OCI-LY3 (cell line): ENCODE measurements around the gene ZIC5.

ENCODE experiments used
- H2AFZ ChIP-seq: fragments of 200-600, 300-600 bp; shearing (Covaris generic); 2 replicates; pipeline ENCODE4 v1.6.0; 2014; ENCODE audit warnings: antibody characterized with exemption, low read depth, low read length
- H3K27ac ChIP-seq: fragments of 200-600, 300-600 bp; sonication (generic); 2 replicates; pipeline ENCODE4 v1.5.1; 2014; ENCODE audit warnings: mild to moderate bottlenecking, low read length, moderate library complexity, mixed read lengths
- H3K27me3 ChIP-seq: fragments of 200-600, 300-600 bp; sonication (generic); 2 replicates; pipeline ENCODE4 v1.6.1; 2014; ENCODE audit warnings: low read depth, low read length, mixed read lengths
- H3K36me3 ChIP-seq: fragments of 200-600, 300-600 bp; sonication (generic); replicated peaks from 2 replicates; pipeline ENCODE3; 2014; ENCODE audit warnings: low read depth, low read length, mixed read lengths
- H3K4me1 ChIP-seq: fragments of 300-600, 200-600 bp; sonication (generic); 2 replicates; pipeline ENCODE4 v1.6.1; 2014; ENCODE audit warnings: low read length, mixed read lengths
- H3K4me2 ChIP-seq: fragments of 200-600, 300-600 bp; sonication (generic); 2 replicates; pipeline ENCODE4 v1.6.1; 2014; ENCODE audit warnings: low read length, mixed read lengths
- H3K4me3 ChIP-seq: fragments of 300-600, 200-600 bp; sonication (generic); 2 replicates; pipeline ENCODE4 v1.5.1; 2014; ENCODE audit warnings: antibody characterized with exemption, mild to moderate bottlenecking, low read length, moderate library complexity
- H3K79me2 ChIP-seq: fragments of 300-600, 200-600 bp; shearing (Covaris generic); 2 replicates; pipeline ENCODE4 v1.6.1; 2014; ENCODE audit warnings: mild to moderate bottlenecking, low read length, mixed read lengths
- H3K9ac ChIP-seq: fragments of 300-600, 200-600 bp; shearing (Covaris generic); 2 replicates; pipeline ENCODE4 v1.6.0; 2014; ENCODE audit warnings: mild to moderate bottlenecking, low read length, moderate library complexity
- H3K9me3 ChIP-seq: fragments of 200-600, 300-600 bp; shearing (Covaris generic); 2 replicates; pipeline ENCODE4 v1.6.1; 2014; ENCODE audit warnings: low read length, mixed read lengths; ENCODE audit not compliant: insufficient read depth
- H4K20me1 ChIP-seq: fragments of 200-600, 300-600 bp; sonication (generic); 2 replicates; pipeline ENCODE4 v1.6.1; 2016; ENCODE audit warnings: low read length, mixed read lengths; ENCODE audit not compliant: insufficient read depth
- EZH2phosphoT487 ChIP-seq: fragments of 200-600 bp; shearing (Covaris generic); IDR thresholded peaks from 2 replicates; pipeline ENCODE4 v1.6.1; 2018; ENCODE audit warnings: antibody characterized with exemption, mixed run types, low read depth
- TF ChIP-seq, protein P1 (sequence below): fragments of 200-600, 300-600 bp; sonication (generic); IDR thresholded peaks from 2 replicates; pipeline ENCODE4 v1.5.1; 2014; ENCODE audit warnings: antibody characterized with exemption, low read length, low read depth

ZIC5 gene

DNA sequence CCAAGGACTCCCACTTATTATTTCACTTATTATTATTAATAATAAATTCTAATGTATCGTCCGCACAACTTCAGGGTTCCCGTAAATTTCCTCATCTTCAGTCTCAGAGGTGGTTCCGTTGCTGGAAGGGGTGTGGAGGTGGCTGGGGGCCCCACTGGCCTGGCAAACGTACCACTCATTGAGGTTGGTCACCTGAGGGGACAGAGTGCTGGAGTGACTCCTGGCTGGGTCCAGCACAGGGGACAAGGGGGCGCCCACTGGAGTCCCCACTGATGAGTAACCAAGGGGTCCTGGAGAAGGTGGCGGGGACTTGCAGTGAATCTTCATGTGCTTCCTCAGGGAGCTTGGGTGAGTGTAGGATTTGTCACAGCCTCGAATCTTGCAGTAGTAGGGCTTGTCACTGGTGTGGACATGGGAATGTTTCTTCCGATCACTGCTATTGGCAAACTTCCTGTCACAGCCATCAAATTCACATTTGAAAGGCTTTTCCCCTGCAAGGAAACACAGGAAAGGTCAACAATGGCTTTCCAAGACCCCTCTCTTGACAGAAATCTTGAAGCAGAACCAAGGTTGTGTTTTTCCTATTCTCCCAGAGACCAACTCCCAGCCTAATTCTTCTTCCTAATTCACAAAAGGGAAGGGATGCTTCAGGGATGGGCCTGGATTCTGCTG is 6.1 kb downstream of the ZIC5 start:
- H3K27me3 ChIP-seq, result no peaks in the 10 kb centered on the region
- no peak overlapping the region for H3K4me3 ChIP-seq
- no peaks in the 10 kb centered on the region for H3K36me3 ChIP-seq
- H3K9ac ChIP-seq, result no peak overlapping the region
- no peak for TF ChIP-seq EZH2phosphoT487
- TF ChIP-seq, protein P1, sequence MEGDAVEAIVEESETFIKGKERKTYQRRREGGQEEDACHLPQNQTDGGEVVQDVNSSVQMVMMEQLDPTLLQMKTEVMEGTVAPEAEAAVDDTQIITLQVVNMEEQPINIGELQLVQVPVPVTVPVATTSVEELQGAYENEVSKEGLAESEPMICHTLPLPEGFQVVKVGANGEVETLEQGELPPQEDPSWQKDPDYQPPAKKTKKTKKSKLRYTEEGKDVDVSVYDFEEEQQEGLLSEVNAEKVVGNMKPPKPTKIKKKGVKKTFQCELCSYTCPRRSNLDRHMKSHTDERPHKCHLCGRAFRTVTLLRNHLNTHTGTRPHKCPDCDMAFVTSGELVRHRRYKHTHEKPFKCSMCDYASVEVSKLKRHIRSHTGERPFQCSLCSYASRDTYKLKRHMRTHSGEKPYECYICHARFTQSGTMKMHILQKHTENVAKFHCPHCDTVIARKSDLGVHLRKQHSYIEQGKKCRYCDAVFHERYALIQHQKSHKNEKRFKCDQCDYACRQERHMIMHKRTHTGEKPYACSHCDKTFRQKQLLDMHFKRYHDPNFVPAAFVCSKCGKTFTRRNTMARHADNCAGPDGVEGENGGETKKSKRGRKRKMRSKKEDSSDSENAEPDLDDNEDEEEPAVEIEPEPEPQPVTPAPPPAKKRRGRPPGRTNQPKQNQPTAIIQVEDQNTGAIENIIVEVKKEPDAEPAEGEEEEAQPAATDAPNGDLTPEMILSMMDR, result no peak
- H3K9me3 ChIP-seq, result no peaks in the 10 kb centered on the region
- H4K20me1 ChIP-seq, result no peaks in the 10 kb centered on the region
- no peak overlapping the region for H2AFZ ChIP-seq
- no peak overlapping the region for H3K4me2 ChIP-seq
- H3K27ac ChIP-seq, result no peak overlapping the region
- no peaks in the 10 kb centered on the region for H3K79me2 ChIP-seq
- peaks cover 6% of the 10 kb centered on the region; the same call in 1 of the 2 replicates for H3K4me1 ChIP-seq

DNA sequence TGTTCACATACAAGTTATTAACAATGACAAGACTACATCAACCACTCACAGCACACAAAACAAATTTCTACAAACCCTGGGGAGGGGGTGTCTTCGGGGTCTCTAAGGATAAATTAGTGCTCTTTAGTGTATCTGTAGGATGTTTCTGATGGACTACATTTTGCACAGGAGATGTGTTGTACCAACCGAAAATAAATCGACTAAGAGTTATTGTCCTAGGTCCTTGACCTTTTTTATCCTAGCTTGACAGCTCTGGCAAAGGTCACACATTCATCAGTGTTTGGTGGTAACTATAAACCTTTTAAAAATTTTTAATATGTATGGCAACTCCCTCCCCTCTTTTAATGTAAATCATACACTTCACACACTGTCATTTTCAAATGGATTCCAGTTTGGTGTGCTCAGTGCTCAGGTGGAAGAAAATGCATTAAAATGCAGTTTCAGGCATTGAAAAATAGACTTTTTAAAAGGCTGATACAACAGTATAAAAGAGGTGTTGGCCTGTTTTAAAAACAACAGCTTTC is 7.7 kb downstream of the ZIC5 start:
- Histone ChIP-seq H3K36me3 (no peaks in the 10 kb centered on the region), H3K27me3 (no peaks in the 10 kb centered on the region), H2AFZ (no peak overlapping the region), H3K4me3 (no peak overlapping the region), H3K27ac (no peak overlapping the region), H3K79me2 (no peaks in the 10 kb centered on the region), H3K9me3 (no peaks in the 10 kb centered on the region), H4K20me1 (no peaks in the 10 kb centered on the region), H3K4me1 (no peaks in the 10 kb centered on the region), H3K4me2 (no peak overlapping the region), H3K9ac (no peak overlapping the region)
- TF ChIP-seq EZH2phosphoT487, result no peak
- TF ChIP-seq, protein P1, result no peak

DNA sequence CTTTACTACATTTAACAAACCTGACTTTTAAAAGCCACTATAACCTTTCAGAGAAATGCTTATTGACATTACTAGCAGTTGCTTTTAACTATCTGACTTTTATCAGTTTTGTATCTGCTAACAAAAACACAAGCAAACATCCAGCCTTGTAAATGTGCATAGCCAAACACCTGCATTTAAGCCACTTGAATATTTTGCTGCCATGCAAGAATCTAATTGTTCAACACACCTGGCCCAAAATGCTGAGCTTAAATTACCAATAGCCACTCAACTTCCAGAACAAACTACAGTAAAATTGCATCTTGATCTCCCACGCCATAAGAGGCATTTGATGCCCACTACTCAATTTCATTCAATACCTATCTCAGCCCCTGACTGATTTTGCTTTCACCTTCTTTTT is 9.3 kb downstream of the ZIC5 start:
- Histone ChIP-seq H3K27me3 (no peaks in the 10 kb centered on the region), H3K36me3 (no peaks in the 10 kb centered on the region), H3K9me3 (no peaks in the 10 kb centered on the region), H3K4me3 (no peak overlapping the region), H4K20me1 (no peaks in the 10 kb centered on the region), H3K27ac (no peak overlapping the region), H2AFZ (no peak overlapping the region), H3K9ac (no peak overlapping the region), H3K79me2 (no peaks in the 10 kb centered on the region), H3K4me2 (no peak overlapping the region), H3K4me1 (no peaks in the 10 kb centered on the region)
- TF ChIP-seq EZH2phosphoT487, result no peak
- TF ChIP-seq, protein P1, result no peak

DNA sequence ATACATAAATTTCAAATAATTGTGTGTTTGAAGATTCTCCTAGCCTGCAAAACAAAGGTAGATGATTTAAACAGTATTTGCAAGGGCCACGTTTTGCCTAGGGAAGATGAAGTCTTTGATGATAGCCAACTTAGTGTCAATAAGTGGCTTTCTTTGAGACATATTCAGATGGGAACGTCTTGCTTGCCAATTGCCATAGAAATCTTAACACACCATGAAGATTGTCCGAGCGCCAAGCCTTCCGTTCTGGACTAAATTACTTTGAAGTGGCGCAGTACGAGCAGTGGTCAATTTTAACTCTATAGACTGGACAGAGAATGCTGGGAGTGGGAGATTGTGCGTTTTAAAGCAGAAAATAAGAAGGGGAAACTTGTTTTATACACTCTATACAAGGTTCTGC is 9.9 kb downstream of the ZIC5 start:
- Histone ChIP-seq H3K36me3 (no peaks in the 10 kb centered on the region), H3K27me3 (no peaks in the 10 kb centered on the region), H4K20me1 (no peaks in the 10 kb centered on the region), H3K4me3 (no peak overlapping the region), H2AFZ (no peak overlapping the region), H3K4me2 (no peak overlapping the region), H3K4me1 (no peaks in the 10 kb centered on the region), H3K79me2 (no peaks in the 10 kb centered on the region), H3K27ac (no peak overlapping the region), H3K9ac (no peak overlapping the region), H3K9me3 (no peaks in the 10 kb centered on the region)
- TF ChIP-seq, protein P1, result no peak
- TF ChIP-seq EZH2phosphoT487, result no peak
